Peyer's patch (tissue), 4 donors: ENCODE data around the gene RFX6. TPM values are rescaled to one million over a fixed set of nuclear protein-coding genes. Genes with fewer than 3 reads are reported as not detected.
A peak's percentile ranks its signal among the peaks of the same experiment; 100 is the strongest.

ENCODE experiments used
- DNase-seq, 3 donors: peaks; one replicate each; pipeline ENCODE4 v3.0.0-alpha.2; 2017 to 2019
- H3K27ac ChIP-seq, 4 donors: fragments of 200-600 bp; sonication (generic); one replicate each; pipeline ENCODE4 v1.5.1; 2016 to 2019
- H3K27me3 ChIP-seq, 2 donors: fragments of 200-600 bp; sonication (generic); one replicate each; pipeline ENCODE4 v1.5.1; 2019
- H3K36me3 ChIP-seq, 3 donors: fragments of 200-600 bp; sonication (generic); one replicate each; pipeline ENCODE4 v1.5.1; 2016 to 2019
- H3K4me1 ChIP-seq, 4 donors: fragments of 200-600 bp; sonication (generic); one replicate each; pipeline ENCODE4 v1.5.1; 2016 to 2019
- H3K4me3 ChIP-seq, 4 donors: fragments of 200-600 bp; sonication (generic); 1 replicate in 3 of 4; 2 replicates in 1 of 4; pipeline ENCODE4 v1.5.1; 2016 to 2019; ENCODE audit warnings: mild to moderate bottlenecking in 1 of 4
- H3K9me3 ChIP-seq, 4 donors: fragments of 200-600 bp; sonication (generic); one replicate each; pipeline ENCODE4 v1.5.1; 2016 to 2019; ENCODE audit warnings: mild to moderate bottlenecking in 1 of 4
- POLR2A ChIP-seq, 2 donors: fragments of 450-650 bp; IDR thresholded peaks; one replicate each; pipeline ENCODE4 v1.5.1; 2017; ENCODE audit warnings: antibody characterized with exemption in 2 of 2, mild to moderate bottlenecking in 2 of 2, moderate library complexity in 2 of 2
- total RNA-seq, 4 donors: library from RNA; depleted of rRNA; stranded (reverse); fragments of >200 nt; gene quantifications; one replicate each; pipeline ENCODE4 v1.1.0, GENCODE V29; 2016
- TF ChIP-seq, protein P1 (sequence below), 6 experiments: fragments of 450-650 bp in 4 of 6; fragments of 200-600 bp in 2 of 6; sonication (generic) in 1 of 6; IDR thresholded peaks; one replicate each; pipeline ENCODE4 v1.5.1; 2017 to 2019; ENCODE audit warnings: antibody characterized with exemption in 6 of 6, mild to moderate bottlenecking in 3 of 6, moderate library complexity in 1 of 6

Gene RFX6
- total RNA-seq, 4 donors from 2014 or later: 0.83 to 4.4 (median 1.9) TPM

DNA sequence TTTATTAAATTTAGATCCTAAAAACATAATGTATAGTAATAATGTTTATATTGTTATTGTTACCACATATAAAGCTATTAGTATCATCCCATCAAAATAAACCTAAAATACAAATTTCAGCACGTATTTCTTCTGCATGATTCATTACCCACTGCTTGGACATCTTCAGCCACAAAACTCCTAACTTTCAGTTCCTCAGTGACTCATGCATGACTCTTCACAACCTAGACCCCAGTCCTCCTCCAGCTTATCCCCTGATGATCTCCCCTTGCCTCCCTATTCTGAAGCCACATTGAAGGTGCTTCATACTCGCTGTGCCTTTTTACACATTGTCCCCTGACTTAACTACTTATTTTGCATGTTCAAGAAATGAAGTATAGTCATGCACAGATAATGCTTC lies 37.0 kb upstream of the RFX6 start:
- TF ChIP-seq POLR2A (IDR thresholded peaks at IDR 0.05): no peak
- TF ChIP-seq, protein P1, sequence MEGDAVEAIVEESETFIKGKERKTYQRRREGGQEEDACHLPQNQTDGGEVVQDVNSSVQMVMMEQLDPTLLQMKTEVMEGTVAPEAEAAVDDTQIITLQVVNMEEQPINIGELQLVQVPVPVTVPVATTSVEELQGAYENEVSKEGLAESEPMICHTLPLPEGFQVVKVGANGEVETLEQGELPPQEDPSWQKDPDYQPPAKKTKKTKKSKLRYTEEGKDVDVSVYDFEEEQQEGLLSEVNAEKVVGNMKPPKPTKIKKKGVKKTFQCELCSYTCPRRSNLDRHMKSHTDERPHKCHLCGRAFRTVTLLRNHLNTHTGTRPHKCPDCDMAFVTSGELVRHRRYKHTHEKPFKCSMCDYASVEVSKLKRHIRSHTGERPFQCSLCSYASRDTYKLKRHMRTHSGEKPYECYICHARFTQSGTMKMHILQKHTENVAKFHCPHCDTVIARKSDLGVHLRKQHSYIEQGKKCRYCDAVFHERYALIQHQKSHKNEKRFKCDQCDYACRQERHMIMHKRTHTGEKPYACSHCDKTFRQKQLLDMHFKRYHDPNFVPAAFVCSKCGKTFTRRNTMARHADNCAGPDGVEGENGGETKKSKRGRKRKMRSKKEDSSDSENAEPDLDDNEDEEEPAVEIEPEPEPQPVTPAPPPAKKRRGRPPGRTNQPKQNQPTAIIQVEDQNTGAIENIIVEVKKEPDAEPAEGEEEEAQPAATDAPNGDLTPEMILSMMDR (IDR thresholded peaks at IDR 0.05): no peak
- Histone ChIP-seq H3K36me3 (no peaks in the 10 kb centered on the region), H3K4me1 (no peaks in the 10 kb centered on the region), H3K27me3 (no peaks in the 10 kb centered on the region), H3K27ac (no peak overlapping the region), H3K4me3 (no peak overlapping the region), H3K9me3 (no peaks in the 10 kb centered on the region)
- DNase-seq: no peak

DNA sequence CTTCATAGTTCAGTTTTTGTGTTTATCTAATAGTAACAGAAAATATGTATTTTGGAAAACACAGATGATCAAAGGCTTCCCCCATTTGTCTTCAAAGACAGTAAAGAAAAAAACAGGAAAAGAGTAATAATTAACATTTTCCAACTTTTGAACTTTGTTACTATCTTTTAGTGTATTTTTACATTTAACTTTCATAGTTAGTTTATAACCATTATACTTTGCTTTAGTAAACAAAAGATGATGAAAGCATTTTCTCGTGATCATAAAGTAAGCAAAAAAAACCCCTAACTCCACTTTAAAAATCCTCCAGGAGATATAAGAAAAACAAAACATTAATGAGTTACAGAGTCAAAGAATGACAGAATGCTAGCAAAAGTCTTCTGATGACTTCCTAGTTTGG lies 34.6 kb upstream of the RFX6 start:
- no peaks in the 10 kb centered on the region for H3K4me1 ChIP-seq
- no peak overlapping the region for H3K27ac ChIP-seq
- no peak for TF ChIP-seq POLR2A (IDR thresholded peaks at IDR 0.05)
- TF ChIP-seq, protein P1 (IDR thresholded peaks at IDR 0.05): no peak
- no peak for DNase-seq
- no peaks in the 10 kb centered on the region for H3K9me3 ChIP-seq
- no peaks in the 10 kb centered on the region for H3K36me3 ChIP-seq
- no peaks in the 10 kb centered on the region for H3K27me3 ChIP-seq
- no peak overlapping the region for H3K4me3 ChIP-seq

DNA sequence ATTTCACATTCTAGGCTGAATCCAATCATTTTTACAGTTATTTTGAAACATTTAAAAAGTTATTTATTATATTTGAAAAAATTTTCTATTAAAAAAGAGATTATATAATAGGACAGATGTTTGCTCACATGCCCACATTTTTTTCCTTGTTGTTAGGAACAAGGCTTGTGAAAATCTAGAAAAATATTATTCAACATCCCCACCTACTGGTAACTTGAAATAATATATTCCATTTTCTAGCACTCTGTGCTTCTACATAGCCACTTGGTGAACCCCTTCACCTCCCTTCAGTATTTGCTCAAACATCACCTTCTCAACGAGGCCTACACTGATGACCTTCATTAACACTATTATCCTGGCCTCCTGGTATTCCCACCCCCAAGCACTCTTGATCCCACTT lies 29.8 kb upstream of the RFX6 start:
- no peak for TF ChIP-seq POLR2A (IDR thresholded peaks at IDR 0.05)
- TF ChIP-seq, protein P1 (IDR thresholded peaks at IDR 0.05): peak in 3 of 6 experiments; percentile 34 to 42 (median 38)
- no peaks in the 10 kb centered on the region for H3K36me3 ChIP-seq
- H3K27me3 ChIP-seq: no peaks in the 10 kb centered on the region
- no peaks in the 10 kb centered on the region for H3K9me3 ChIP-seq
- no peaks in the 10 kb centered on the region for H3K4me1 ChIP-seq
- no peak overlapping the region for H3K27ac ChIP-seq
- no peak for DNase-seq
- H3K4me3 ChIP-seq: no peak overlapping the region

DNA sequence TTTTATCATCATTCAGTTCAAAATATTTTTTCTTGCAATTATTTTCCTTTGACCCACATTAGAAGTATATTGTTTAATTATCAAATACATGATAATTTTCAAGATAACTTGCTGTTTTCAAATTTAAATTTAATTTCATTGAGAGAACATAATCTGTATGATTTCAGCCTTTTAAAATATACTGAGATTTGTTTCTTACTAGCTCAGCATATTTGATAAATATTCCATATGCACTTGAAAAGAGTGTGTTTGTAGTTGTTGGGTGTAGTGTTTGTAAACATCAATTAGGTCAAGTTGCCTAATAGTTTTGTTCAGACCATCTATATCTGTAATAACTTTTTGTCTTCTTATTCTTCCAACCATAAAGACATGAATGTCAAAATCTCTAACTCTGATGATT lies 19.0 kb upstream of the RFX6 start:
- no peaks in the 10 kb centered on the region for H3K4me1 ChIP-seq
- no peak overlapping the region for H3K4me3 ChIP-seq
- H3K27me3 ChIP-seq: no peaks in the 10 kb centered on the region
- H3K27ac ChIP-seq: no peak overlapping the region
- H3K9me3 ChIP-seq: no peaks in the 10 kb centered on the region
- TF ChIP-seq, protein P1 (IDR thresholded peaks at IDR 0.05): no peak
- TF ChIP-seq POLR2A (IDR thresholded peaks at IDR 0.05): no peak
- no peaks in the 10 kb centered on the region for H3K36me3 ChIP-seq
- DNase-seq: no peak

DNA sequence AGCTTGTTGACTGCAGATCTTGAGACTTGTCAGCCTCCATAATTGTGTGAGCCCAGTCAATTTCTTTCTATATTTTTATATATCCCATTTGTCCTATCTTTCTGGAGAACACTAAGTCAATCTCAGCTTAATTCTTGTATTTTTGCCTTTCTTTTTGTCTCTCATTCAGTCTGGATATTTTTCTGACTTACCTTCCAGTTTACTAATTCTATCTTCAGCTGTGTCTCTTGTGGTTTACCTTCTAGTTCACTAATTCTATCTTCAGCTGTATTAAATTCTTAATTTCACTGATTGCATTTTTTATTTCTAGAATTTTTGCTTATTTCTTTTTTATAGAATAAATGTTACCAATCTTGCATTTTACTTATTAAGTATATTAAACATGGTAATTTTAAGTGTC lies 17.8 kb upstream of the RFX6 start:
- Histone ChIP-seq H3K27me3 (no peaks in the 10 kb centered on the region), H3K27ac (no peak overlapping the region), H3K4me3 (no peak overlapping the region), H3K36me3 (no peaks in the 10 kb centered on the region), H3K4me1 (no peaks in the 10 kb centered on the region), H3K9me3 (no peaks in the 10 kb centered on the region)
- DNase-seq: no peak
- TF ChIP-seq, protein P1 (IDR thresholded peaks at IDR 0.05): no peak
- no peak for TF ChIP-seq POLR2A (IDR thresholded peaks at IDR 0.05)

DNA sequence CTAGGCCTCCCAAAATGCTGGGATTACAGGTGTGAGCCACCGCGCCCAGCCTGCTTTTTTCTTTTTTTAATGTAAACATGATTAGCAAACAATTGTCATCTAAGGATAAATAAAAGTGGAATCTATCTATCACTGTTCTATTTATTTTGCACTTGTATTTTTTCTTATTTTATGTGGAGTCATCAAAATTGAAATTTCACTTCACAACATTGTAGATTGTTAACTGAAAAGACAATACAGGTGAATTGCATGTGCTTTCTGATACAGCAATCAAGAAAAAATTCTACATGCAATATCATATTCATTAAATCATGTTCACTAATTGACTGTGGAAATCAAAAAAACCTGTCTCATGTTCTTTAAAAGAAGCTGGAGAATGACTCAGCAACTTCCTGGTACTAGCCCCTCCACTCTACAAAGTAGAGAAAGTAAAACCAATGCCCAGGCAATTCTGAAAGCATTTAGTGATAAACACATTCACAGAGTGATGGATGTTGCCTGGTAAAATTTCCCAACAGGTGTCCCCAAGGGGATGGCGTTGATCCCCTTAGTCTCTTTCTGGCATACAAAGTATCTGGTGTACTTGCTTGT lies 10.7 kb upstream of the RFX6 start:
- H3K36me3 ChIP-seq: no peaks in the 10 kb centered on the region
- H3K4me3 ChIP-seq: no peak overlapping the region
- no peak for DNase-seq
- H3K27me3 ChIP-seq: no peaks in the 10 kb centered on the region
- H3K9me3 ChIP-seq: no peaks in the 10 kb centered on the region
- TF ChIP-seq, protein P1 (IDR thresholded peaks at IDR 0.05): no peak
- no peak for TF ChIP-seq POLR2A (IDR thresholded peaks at IDR 0.05)
- H3K27ac ChIP-seq: no peak overlapping the region
- H3K4me1 ChIP-seq: no peaks in the 10 kb centered on the region
